Measurements from ENCODE around the gene FZD2.

Gene FZD2

DNA sequence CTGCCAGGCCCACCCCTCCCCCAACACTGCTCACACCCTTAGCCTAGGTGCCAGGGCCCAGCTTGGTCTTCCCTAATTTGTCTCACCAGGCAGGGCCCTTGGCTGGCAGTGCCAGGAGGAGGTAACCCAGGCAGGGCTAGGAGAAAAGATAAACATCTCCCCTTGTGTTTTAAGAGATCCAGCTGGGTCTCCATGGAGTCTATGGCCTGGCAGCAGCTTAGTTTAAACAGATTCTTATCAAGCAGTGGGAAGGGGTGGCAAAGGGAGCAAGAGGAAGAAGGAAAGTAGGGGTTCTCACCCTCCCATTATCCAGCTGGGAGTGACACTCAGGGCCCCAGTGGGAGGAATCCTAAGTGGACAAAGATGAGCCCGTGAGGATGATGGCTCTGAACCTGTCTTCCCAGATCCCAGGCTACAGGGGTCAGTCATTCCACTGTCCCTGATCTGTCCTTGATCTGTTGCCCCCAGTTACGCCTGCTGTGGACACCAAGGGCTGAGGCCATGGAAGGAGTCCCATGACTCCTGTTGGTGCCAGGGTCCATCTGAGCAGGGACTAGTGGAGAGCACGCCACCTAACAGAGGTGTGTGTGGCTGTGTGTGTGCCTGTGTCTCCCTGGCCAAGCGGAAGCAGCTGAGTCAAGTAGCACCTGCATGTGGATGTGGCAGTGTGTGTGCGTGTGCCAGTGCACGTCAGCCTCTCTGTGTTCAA is 51.6 kb downstream of the FZD2 start:
- DNase-seq, result no peak

DNA sequence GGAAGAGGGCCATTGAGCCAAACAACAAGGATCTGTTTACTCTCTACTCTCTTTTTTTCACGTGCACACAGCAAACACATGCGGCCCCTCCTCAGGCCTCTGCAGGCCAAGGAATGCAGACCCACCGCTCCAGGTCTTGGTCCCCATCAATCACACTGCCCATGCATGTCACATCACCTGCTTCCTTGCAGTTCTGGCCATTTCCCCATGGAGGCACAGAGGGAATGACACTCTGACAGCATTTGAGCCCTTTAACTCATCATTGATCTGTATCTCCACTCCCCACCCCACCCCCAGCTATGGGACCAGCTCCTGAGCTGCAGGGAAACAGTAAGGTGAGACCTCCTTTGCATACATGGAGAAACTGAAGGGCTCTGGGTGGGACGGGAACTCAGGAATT is 53.0 kb downstream of the FZD2 start:
- DNase-seq, result no peak
